ENCODE measurements around the gene IL25. TPM values are rescaled to one million over a fixed set of nuclear protein-coding genes. Genes with fewer than 3 reads are reported as not detected.

The IL25 gene
- total RNA-seq, 1 donor from 2014 or later: not detected

- Histone ChIP-seq H3K9ac (ENCODE audit: low read depth in 1 of 3, low read length in 3 of 3) (no peak overlapping the region), H3K4me1 (ENCODE audit: control insufficient read depth in 3 of 3, insufficient read depth in 3 of 3, low read length in 3 of 3) (peaks cover 0 to 16% (median 5%) of the 10 kb centered on the region in 3 donors), H3K36me3 (ENCODE audit: control insufficient read depth in 3 of 3, insufficient read depth in 3 of 3, low read length in 3 of 3) (no peaks in the 10 kb centered on the region), H3K27me3 (ENCODE audit: control insufficient read depth in 3 of 3, insufficient read depth in 3 of 3, low read length in 3 of 3) (peaks cover 10 to 30% (median 10%) of the 10 kb centered on the region in 3 donors), H3K4me3 (ENCODE audit: low read length in 3 of 3) (no peak overlapping the region), H3K9me3 (ENCODE audit: control insufficient read depth in 3 of 3, low read length in 3 of 3) (no peaks in the 10 kb centered on the region), H3K27ac (ENCODE audit: low read depth, low read length) (peak overlapping the region; percentile 8)
These were observed 11.3 kb upstream of the IL25 start for GRCh38 chr14:23361320-23361719.

GRCh38 chr14:23361763-23362162 is 10.8 kb upstream of the IL25 start:
- H3K4me1 ChIP-seq (ENCODE audit: control insufficient read depth in 3 of 3, insufficient read depth in 3 of 3, low read length in 3 of 3): peaks cover 0 to 16% (median 5%) of the 10 kb centered on the region in 3 donors
- H3K9ac ChIP-seq (ENCODE audit: low read depth in 1 of 3, low read length in 3 of 3): no peak overlapping the region

GRCh38 chr14:23362200-23362599 is 10.4 kb upstream of the IL25 start:
- Histone ChIP-seq H3K4me1 (ENCODE audit: control insufficient read depth in 3 of 3, insufficient read depth in 3 of 3, low read length in 3 of 3) (peaks cover 0 to 16% (median 5%) of the 10 kb centered on the region in 3 donors), H3K27ac (ENCODE audit: low read depth, low read length) (no peak overlapping the region), H3K9ac (ENCODE audit: low read depth in 1 of 3, low read length in 3 of 3) (no peak overlapping the region), H3K4me3 (ENCODE audit: low read length in 3 of 3) (no peak overlapping the region), H3K9me3 (ENCODE audit: control insufficient read depth in 3 of 3, low read length in 3 of 3) (no peaks in the 10 kb centered on the region), H3K27me3 (ENCODE audit: control insufficient read depth in 3 of 3, insufficient read depth in 3 of 3, low read length in 3 of 3) (peaks cover 7 to 30% (median 17%) of the 10 kb centered on the region in 3 donors), H3K36me3 (ENCODE audit: control insufficient read depth in 3 of 3, insufficient read depth in 3 of 3, low read length in 3 of 3) (no peaks in the 10 kb centered on the region)

More at GRCh38 chr14:23361763-23362162, 10.8 kb upstream of the IL25 start:
- no peaks in the 10 kb centered on the region for H3K9me3 ChIP-seq (ENCODE audit: control insufficient read depth in 3 of 3, low read length in 3 of 3)
- H3K36me3 ChIP-seq (ENCODE audit: control insufficient read depth in 3 of 3, insufficient read depth in 3 of 3, low read length in 3 of 3): no peaks in the 10 kb centered on the region
- H3K4me3 ChIP-seq (ENCODE audit: low read length in 3 of 3): no peak overlapping the region
- no peak overlapping the region for H3K27ac ChIP-seq (ENCODE audit: low read depth, low read length)
- H3K27me3 ChIP-seq (ENCODE audit: control insufficient read depth in 3 of 3, insufficient read depth in 3 of 3, low read length in 3 of 3): peaks cover 7 to 30% (median 13%) of the 10 kb centered on the region in 3 donors

- Histone ChIP-seq H3K4me1 (ENCODE audit: control insufficient read depth in 3 of 3, insufficient read depth in 3 of 3, low read length in 3 of 3) (peaks cover 0 to 16% (median 5%) of the 10 kb centered on the region in 3 donors), H3K9me3 (ENCODE audit: control insufficient read depth in 3 of 3, low read length in 3 of 3) (no peaks in the 10 kb centered on the region), H3K36me3 (ENCODE audit: control insufficient read depth in 3 of 3, insufficient read depth in 3 of 3, low read length in 3 of 3) (no peaks in the 10 kb centered on the region), H3K27me3 (ENCODE audit: control insufficient read depth in 3 of 3, insufficient read depth in 3 of 3, low read length in 3 of 3) (peaks cover 7 to 25% (median 24%) of the 10 kb centered on the region in 3 donors), H3K4me3 (ENCODE audit: low read length in 3 of 3) (peak overlapping the region; percentile 65 to 71 (median 70)), H3K27ac (ENCODE audit: low read depth, low read length) (peak overlapping the region; percentile 80), H3K9ac (ENCODE audit: low read depth in 1 of 3, low read length in 3 of 3) (peak overlapping the region; percentile 65 to 83 (median 77))
These were observed 8.2 kb upstream of the IL25 start for GRCh38 chr14:23364164-23365035.

- Histone ChIP-seq H3K4me1 (ENCODE audit: control insufficient read depth in 3 of 3, insufficient read depth in 3 of 3, low read length in 3 of 3) (peaks cover 0 to 16% (median 5%) of the 10 kb centered on the region in 3 donors), H3K4me3 (ENCODE audit: low read length in 3 of 3) (peak within 1 kb of the TSS; percentile 65 to 71 (median 70)), H3K36me3 (ENCODE audit: control insufficient read depth in 3 of 3, insufficient read depth in 3 of 3, low read length in 3 of 3) (no peaks in the 10 kb centered on the region), H3K27ac (ENCODE audit: low read depth, low read length) (peak within 1 kb of the TSS; percentile 80), H3K9me3 (ENCODE audit: control insufficient read depth in 3 of 3, low read length in 3 of 3) (no peaks in the 10 kb centered on the region), H3K27me3 (ENCODE audit: control insufficient read depth in 3 of 3, insufficient read depth in 3 of 3, low read length in 3 of 3) (peaks cover 7 to 26% (median 25%) of the 10 kb centered on the region in 3 donors), H3K9ac (ENCODE audit: low read depth in 1 of 3, low read length in 3 of 3) (peak within 1 kb of the TSS; percentile 65 to 83 (median 77))
These were observed 7.4 kb upstream of the IL25 start, which contains the start of gene EFS for GRCh38 chr14:23365036-23365731. EFS (minus strand) TSS chr14:23365172; CDS start chr14:23365025, 147 bp downstream.

- H3K9ac ChIP-seq (ENCODE audit: low read depth in 1 of 3, low read length in 3 of 3): peak overlapping the region; percentile 53 to 77 (median 65)
These were observed 6.7 kb upstream of the IL25 start for GRCh38 chr14:23365732-23366425.

GRCh38 chr14:23366426-23366921 is 6.1 kb upstream of the IL25 start:
- H3K9ac ChIP-seq (ENCODE audit: low read depth in 1 of 3, low read length in 3 of 3): peak overlapping the region; percentile 32 to 69 (median 51)

More at GRCh38 chr14:23365732-23366425, 6.7 kb upstream of the IL25 start:
- Histone ChIP-seq H3K4me3 (ENCODE audit: low read length in 3 of 3) (peak overlapping the region; percentile 54 to 64 (median 59)), H3K4me1 (ENCODE audit: control insufficient read depth in 3 of 3, insufficient read depth in 3 of 3, low read length in 3 of 3) (peaks cover 0 to 16% (median 5%) of the 10 kb centered on the region in 3 donors), H3K27ac (ENCODE audit: low read depth, low read length) (peak overlapping the region; percentile 80), H3K36me3 (ENCODE audit: control insufficient read depth in 3 of 3, insufficient read depth in 3 of 3, low read length in 3 of 3) (no peaks in the 10 kb centered on the region), H3K9me3 (ENCODE audit: control insufficient read depth in 3 of 3, low read length in 3 of 3) (no peaks in the 10 kb centered on the region), H3K27me3 (ENCODE audit: control insufficient read depth in 3 of 3, insufficient read depth in 3 of 3, low read length in 3 of 3) (peaks cover 7 to 27% (median 26%) of the 10 kb centered on the region in 3 donors)

GRCh38 chr14:23370221-23370620 is 2.4 kb upstream of the IL25 start:
- Histone ChIP-seq H3K9me3 (ENCODE audit: control insufficient read depth in 3 of 3, low read length in 3 of 3) (no peaks in the 10 kb centered on the region), H3K4me1 (ENCODE audit: control insufficient read depth in 3 of 3, insufficient read depth in 3 of 3, low read length in 3 of 3) (peaks cover 0 to 7% (median 0%) of the 10 kb centered on the region in 3 donors), H3K27me3 (ENCODE audit: control insufficient read depth in 3 of 3, insufficient read depth in 3 of 3, low read length in 3 of 3) (peaks cover 3 to 16% (median 13%) of the 10 kb centered on the region in 3 donors), H3K9ac (ENCODE audit: low read depth in 1 of 3, low read length in 3 of 3) (no peak overlapping the region), H3K4me3 (ENCODE audit: low read length in 3 of 3) (no peak overlapping the region), H3K36me3 (ENCODE audit: control insufficient read depth in 3 of 3, insufficient read depth in 3 of 3, low read length in 3 of 3) (no peaks in the 10 kb centered on the region), H3K27ac (ENCODE audit: low read depth, low read length) (no peak overlapping the region)

More at GRCh38 chr14:23366426-23366921, 6.1 kb upstream of the IL25 start:
- H3K4me3 ChIP-seq (ENCODE audit: low read length in 3 of 3): peak overlapping the region in 1 of 3 donors; percentile 13
- peaks cover 0 to 16% (median 5%) of the 10 kb centered on the region in 3 donors for H3K4me1 ChIP-seq (ENCODE audit: control insufficient read depth in 3 of 3, insufficient read depth in 3 of 3, low read length in 3 of 3)
- H3K27ac ChIP-seq (ENCODE audit: low read depth, low read length): peak overlapping the region; percentile 80
- no peaks in the 10 kb centered on the region for H3K36me3 ChIP-seq (ENCODE audit: control insufficient read depth in 3 of 3, insufficient read depth in 3 of 3, low read length in 3 of 3)
- H3K27me3 ChIP-seq (ENCODE audit: control insufficient read depth in 3 of 3, insufficient read depth in 3 of 3, low read length in 3 of 3): peaks cover 7 to 31% (median 26%) of the 10 kb centered on the region in 3 donors
- no peaks in the 10 kb centered on the region for H3K9me3 ChIP-seq (ENCODE audit: control insufficient read depth in 3 of 3, low read length in 3 of 3)

- Histone ChIP-seq H3K27ac (ENCODE audit: low read depth, low read length) (no peak overlapping the region), H3K9ac (ENCODE audit: low read depth in 1 of 3, low read length in 3 of 3) (no peak overlapping the region), H3K4me1 (ENCODE audit: control insufficient read depth in 3 of 3, insufficient read depth in 3 of 3, low read length in 3 of 3) (no peaks in the 10 kb centered on the region), H3K4me3 (ENCODE audit: low read length in 3 of 3) (no peak overlapping the region), H3K9me3 (ENCODE audit: control insufficient read depth in 3 of 3, low read length in 3 of 3) (no peaks in the 10 kb centered on the region), H3K36me3 (ENCODE audit: control insufficient read depth in 3 of 3, insufficient read depth in 3 of 3, low read length in 3 of 3) (no peaks in the 10 kb centered on the region), H3K27me3 (ENCODE audit: control insufficient read depth in 3 of 3, insufficient read depth in 3 of 3, low read length in 3 of 3) (peaks cover 0 to 12% (median 6%) of the 10 kb centered on the region in 3 donors)
These were observed 744 bp upstream of the IL25 start for GRCh38 chr14:23371865-23372264.
